SK-N-SH treated with all-trans-retinoic acid at 6 μM for 48 hours (cell line): ENCODE data around the gene COL23A1.

Source experiments
- ATAC-seq: fragments of 200-7000 bp; cut with Tn5 transposase; 3 replicates; pipeline ENCODE4 v1.9.1; 2020; ENCODE audit warnings: mild to moderate bottlenecking, moderate library complexity
- ARNTL ChIP-seq: fragments of 450-650 bp; formaldehyde crosslinking; IDR thresholded peaks from 2 replicates; pipeline ENCODE4 v1.5.0; 2020; ENCODE audit warnings: low read depth, mild to moderate bottlenecking, moderate library complexity, borderline replicate concordance
- CREB5 ChIP-seq: fragments of 250-450 bp; sonication (Bioruptor Pico); IDR thresholded peaks from 2 replicates; pipeline ENCODE4 v1.5.1; 2020; ENCODE audit warnings: low read depth, mild to moderate bottlenecking, moderate library complexity
- CSDC2 ChIP-seq: fragments of 250-450 bp; sonication (Bioruptor Pico); IDR thresholded peaks from 2 replicates; pipeline ENCODE4 v1.5.0; 2020; ENCODE audit warnings: mild to moderate bottlenecking, moderate library complexity
- ESRRG ChIP-seq: fragments of 250-450 bp; sonication (Bioruptor Pico); IDR thresholded peaks from 2 replicates; pipeline ENCODE4 v1.6.1; 2021; ENCODE audit warnings: mild to moderate bottlenecking
- PATZ1 ChIP-seq: fragments of 250-450 bp; sonication (Bioruptor Pico); IDR thresholded peaks from 2 replicates; pipeline ENCODE4 v1.8.0; 2020; ENCODE audit warnings: mild to moderate bottlenecking, moderate library complexity, borderline replicate concordance
- POU6F1 ChIP-seq: fragments of 250-450 bp; sonication (Bioruptor Pico); IDR thresholded peaks from 2 replicates; pipeline ENCODE4 v1.8.0; 2021; ENCODE audit warnings: low read depth, mild to moderate bottlenecking, moderate library complexity, borderline replicate concordance
- PPARA ChIP-seq: fragments of 250-450 bp; sonication (Bioruptor Pico); IDR thresholded peaks from 2 replicates; pipeline ENCODE4 v1.5.0; 2020; ENCODE audit warnings: mild to moderate bottlenecking, borderline replicate concordance
- RARB ChIP-seq: fragments of 250-450 bp; sonication (Bioruptor Pico); IDR thresholded peaks from 2 replicates; pipeline ENCODE4 v1.8.0; 2021; ENCODE audit warnings: mild to moderate bottlenecking, moderate library complexity
- SNAI2 ChIP-seq: fragments of 250-450 bp; sonication (Bioruptor Pico); IDR thresholded peaks from 2 replicates; pipeline ENCODE4 v1.5.0; 2020; ENCODE audit warnings: mild to moderate bottlenecking, moderate library complexity
- TCF4 ChIP-seq: fragments of 250-450 bp; sonication (Bioruptor Pico); IDR thresholded peaks from 2 replicates; pipeline ENCODE4 v1.8.0; 2021; ENCODE audit warnings: mild to moderate bottlenecking, moderate library complexity, borderline replicate concordance
- ZC3H10 ChIP-seq: fragments of 250-450 bp; sonication (Bioruptor Pico); IDR thresholded peaks from 2 replicates; pipeline ENCODE4 v1.5.1; 2021; ENCODE audit warnings: mild to moderate bottlenecking, moderate library complexity
- ZFP30 ChIP-seq: fragments of 450-650 bp; formaldehyde crosslinking; IDR thresholded peaks from 2 replicates; pipeline ENCODE4 v1.5.0; 2022; ENCODE audit warnings: mild to moderate bottlenecking, moderate library complexity
- ZNF565 ChIP-seq: fragments of 450-650 bp; formaldehyde crosslinking; conservative IDR thresholded peaks from 2 replicates; pipeline ENCODE4 v1.5.0; 2020; ENCODE audit warnings: low read depth, mild to moderate bottlenecking, moderate library complexity
- TF ChIP-seq, protein P1 (sequence below): fragments of 250-450 bp; sonication (Bioruptor Pico); IDR thresholded peaks from 2 replicates; pipeline ENCODE4 v1.5.0; 2020; ENCODE audit warnings: mild to moderate bottlenecking, moderate library complexity

The COL23A1 gene

DNA sequence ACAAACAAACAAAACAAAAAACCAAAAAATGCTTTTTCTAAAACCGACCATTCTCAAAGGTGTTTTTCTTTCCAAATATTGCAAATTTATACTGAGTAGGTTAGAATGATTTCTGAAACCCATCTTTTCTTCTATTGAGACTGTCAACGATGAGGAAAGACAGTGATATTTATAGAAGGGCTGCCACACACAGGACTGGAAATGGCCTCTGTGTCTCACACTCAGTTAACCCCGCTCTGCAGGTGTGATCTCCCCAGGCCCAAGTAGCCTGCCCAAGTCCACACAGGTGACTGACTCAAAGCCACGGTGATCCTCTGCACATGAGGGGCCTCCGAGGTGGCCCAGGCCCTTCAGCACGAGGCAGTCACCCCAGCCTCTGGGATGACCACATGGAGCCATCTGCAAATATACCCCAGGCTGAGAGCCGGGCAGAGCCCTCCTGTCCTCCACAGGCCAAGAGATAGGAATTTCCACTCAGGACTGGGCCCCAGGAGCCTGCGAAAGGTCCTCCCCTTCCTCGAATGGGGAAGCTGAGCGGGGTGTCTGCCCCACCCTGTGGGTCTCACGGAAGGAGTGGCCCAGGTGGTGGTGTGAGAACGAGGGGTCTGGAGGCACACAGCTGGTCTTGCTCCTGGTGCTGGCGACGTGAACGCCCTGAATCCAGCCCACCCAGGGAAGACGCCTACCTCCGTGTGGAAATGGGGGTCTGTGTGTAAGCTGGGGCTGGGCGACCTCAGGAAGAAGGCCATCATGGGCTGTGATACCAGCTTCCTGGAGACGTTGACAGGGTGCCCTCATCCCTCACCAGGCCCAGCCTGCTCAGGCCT lies 304.6 kb downstream of the COL23A1 start:
- ATAC-seq: no peak
- TF ChIP-seq TCF4 (CRISPR knock-in tag) (no peak), ZC3H10 (CRISPR knock-in tag) (no peak), PPARA (CRISPR knock-in tag) (no peak)
- TF ChIP-seq, protein P1, sequence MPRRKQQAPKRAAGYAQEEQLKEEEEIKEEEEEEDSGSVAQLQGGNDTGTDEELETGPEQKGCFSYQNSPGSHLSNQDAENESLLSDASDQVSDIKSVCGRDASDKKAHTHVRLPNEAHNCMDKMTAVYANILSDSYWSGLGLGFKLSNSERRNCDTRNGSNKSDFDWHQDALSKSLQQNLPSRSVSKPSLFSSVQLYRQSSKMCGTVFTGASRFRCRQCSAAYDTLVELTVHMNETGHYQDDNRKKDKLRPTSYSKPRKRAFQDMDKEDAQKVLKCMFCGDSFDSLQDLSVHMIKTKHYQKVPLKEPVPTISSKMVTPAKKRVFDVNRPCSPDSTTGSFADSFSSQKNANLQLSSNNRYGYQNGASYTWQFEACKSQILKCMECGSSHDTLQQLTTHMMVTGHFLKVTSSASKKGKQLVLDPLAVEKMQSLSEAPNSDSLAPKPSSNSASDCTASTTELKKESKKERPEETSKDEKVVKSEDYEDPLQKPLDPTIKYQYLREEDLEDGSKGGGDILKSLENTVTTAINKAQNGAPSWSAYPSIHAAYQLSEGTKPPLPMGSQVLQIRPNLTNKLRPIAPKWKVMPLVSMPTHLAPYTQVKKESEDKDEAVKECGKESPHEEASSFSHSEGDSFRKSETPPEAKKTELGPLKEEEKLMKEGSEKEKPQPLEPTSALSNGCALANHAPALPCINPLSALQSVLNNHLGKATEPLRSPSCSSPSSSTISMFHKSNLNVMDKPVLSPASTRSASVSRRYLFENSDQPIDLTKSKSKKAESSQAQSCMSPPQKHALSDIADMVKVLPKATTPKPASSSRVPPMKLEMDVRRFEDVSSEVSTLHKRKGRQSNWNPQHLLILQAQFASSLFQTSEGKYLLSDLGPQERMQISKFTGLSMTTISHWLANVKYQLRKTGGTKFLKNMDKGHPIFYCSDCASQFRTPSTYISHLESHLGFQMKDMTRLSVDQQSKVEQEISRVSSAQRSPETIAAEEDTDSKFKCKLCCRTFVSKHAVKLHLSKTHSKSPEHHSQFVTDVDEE (CRISPR knock-in tag): no peak

DNA sequence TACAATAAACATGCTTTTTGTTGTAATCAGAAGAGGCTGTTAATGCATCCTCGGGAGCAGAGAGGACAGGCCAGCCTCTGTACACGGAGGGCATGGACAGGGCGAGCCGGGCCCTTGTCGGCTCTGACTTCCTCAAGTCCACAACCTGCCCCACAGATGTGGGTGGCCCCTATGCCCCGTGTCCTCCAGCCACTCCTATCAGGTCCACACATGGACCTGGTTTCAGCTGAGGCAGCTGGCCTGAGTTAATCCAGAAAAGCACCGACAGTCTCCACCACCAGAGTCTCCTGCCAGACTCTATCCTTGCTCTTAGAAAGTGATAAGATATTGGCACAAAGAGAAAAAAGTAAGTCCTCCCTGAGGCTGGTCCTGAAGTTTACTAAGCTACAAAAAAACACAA lies 305.2 kb downstream of the COL23A1 start:
- ATAC-seq: no peak

More for the DNA sequence above, 305.2 kb downstream of the COL23A1 start:
- no peak for TF ChIP-seq RARB (CRISPR knock-in tag)
- TF ChIP-seq ZFP30 (CRISPR knock-in tag): no peak
- no peak for TF ChIP-seq ESRRG (CRISPR knock-in tag)
- TF ChIP-seq ZNF565 (CRISPR knock-in tag): no peak
- no peak for TF ChIP-seq ARNTL (CRISPR knock-in tag)
- no peak for TF ChIP-seq POU6F1 (CRISPR knock-in tag)
- no peak for TF ChIP-seq CREB5 (CRISPR knock-in tag)
- no peak for TF ChIP-seq CSDC2 (CRISPR knock-in tag)
- TF ChIP-seq, protein P1 (CRISPR knock-in tag): no peak
- no peak for TF ChIP-seq PATZ1 (CRISPR knock-in tag)
- no peak; the same call in 1 of the 2 replicates for TF ChIP-seq TCF4 (CRISPR knock-in tag)
- no peak for TF ChIP-seq SNAI2 (CRISPR knock-in tag)
